Measurements from ENCODE around the gene CTNND2.

CTNND2 gene

DNA sequence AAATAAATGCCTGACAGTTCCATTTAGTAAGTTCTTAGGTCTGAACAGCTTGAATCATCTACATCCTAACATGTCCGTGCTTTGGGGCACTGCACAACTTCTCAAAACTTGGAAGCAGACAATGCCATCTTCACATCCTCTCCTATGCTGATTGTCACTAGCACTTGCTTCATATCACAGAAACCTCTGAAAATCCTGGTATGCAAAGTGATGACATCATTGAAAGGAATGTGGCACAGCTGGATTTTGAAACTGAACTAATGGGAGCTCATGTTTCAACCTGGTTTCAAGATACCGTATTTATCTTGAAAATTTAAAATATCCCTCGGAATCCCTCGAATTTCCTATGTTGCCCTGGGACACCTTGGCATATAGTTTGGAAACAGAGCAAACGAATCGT lies 653.0 kb downstream of the CTNND2 start:
- peak; percentile 8 for DNase-seq (ENCODE audit: low read depth)

DNA sequence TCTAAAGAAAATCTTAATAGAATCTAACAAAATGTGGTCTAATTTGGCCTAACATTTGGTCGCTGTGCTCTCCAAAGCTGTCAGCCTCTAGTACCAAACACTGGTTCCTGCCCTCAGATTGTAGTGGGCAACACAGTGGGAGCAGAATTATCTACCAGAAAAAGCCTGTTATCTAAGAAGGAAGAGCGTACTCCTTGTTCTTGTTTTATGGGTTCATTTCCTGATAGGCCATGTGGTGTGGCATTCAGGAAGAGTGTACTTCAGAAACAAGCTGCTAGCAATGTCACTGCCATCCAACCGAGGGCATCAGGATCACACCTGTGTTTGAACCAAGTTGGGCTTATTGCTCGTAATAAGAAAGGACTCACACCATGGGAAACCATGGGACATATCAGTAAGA lies 655.3 kb downstream of the CTNND2 start:
- DNase-seq (ENCODE audit: low read depth) = no peak

DNA sequence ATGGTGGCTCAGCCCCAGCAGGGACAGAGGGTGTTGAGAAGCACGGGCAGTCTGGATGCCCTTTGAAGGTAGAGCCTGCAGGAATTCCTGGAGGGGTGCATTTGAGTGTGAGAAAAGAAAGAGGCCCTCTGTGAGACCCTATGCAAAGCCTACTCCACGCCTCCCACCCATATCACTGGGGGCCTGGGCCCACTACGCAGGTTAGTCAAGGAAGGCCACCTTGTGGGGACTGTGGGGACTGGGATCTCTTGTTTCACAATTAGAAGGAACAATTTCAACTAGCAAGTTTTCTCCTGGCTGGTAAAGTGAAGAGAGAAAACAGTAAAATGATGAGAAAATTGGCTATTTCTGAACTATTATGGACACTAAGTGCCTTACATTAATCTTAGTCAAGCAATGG lies 657.0 kb downstream of the CTNND2 start:
- no peak for DNase-seq (ENCODE audit: low read depth)

DNA sequence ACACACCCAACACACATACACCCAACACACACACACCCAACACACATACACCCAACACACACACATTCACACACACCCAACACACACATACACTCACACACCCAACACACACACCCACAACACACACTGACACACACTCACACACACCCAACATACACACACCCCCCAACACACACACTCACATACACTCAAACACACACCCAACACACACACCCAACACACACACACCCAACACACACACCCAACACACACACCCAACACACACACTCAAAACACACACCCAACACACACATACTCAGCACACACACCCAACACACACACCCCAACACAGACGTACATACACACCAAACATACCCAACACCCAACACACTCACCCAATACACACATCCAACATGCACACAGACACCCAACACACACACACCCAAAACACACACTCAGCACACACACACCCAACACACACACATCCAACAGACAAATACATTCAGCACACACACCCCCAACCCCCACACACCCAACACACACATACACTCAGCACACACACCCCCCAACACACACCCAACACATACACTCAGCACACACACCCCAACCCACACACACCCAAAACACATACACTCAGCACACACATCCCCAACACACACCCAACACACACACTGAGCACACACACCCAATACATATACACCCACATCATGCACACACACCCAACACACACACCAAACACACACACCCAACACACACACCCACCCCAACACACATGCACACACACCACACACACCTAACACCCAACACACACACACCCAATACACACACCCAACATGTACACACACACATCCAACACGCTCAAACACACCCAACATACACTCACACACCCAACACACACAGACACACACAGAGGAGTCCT lies 663.7 kb downstream of the CTNND2 start:
- no peak for DNase-seq (ENCODE audit: low read depth)

DNA sequence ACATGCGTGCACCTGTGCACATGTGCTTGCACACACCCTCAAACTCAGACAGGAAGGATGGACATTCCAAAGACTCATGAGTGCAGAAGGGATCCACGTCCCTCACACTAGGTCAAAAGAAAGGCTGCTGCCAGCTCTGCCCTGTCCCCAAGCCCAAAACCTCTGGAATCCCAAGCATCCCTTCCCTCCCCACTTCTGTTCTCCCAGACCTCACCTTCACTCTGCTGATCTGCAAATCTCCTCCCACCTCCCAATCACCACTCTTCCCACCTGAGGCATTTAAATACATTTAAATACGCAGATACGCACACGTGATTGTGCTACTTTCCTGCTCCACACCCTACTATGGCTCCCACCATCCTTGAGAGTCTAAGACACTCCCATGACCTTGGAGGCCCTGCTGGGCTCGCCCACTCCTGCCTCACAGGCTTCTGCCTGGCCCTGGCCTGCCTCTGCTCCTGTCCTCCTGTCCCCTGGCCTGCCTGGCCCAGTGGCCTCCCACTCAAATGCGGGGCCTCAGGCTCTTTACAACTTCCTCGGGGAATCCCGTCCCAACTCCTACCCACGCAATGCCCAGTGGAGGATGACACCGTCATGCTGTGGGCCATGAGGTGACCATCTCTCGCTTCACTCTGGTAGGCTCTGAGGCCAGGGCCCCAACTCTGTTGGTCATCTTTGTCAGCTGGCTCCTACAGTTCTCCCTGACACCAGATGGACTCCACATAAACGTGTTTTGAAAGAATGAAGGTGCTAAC lies 664.8 kb downstream of the CTNND2 start:
- no peak for DNase-seq (ENCODE audit: low read depth)

DNA sequence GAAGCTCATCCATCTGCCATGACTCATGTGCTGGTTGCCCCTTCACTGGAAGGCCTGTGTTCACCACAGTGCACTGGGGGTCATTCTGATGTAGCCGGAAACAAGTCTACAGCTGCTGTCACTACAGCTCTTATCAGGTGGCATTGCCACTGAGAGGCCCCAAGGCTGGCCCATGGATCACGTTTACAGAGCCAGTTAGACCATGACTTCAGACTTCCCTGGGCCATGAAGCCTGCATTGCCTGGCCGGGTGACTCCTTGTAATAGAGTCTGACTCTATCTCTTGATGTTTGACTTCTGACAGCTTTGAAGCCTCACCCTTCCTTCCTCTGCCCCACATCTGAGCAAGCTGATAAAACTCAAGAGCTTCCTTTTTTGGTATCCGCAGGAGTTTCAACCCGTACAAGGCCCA lies 669.7 kb downstream of the CTNND2 start:
- no peak for DNase-seq (ENCODE audit: low read depth)

DNA sequence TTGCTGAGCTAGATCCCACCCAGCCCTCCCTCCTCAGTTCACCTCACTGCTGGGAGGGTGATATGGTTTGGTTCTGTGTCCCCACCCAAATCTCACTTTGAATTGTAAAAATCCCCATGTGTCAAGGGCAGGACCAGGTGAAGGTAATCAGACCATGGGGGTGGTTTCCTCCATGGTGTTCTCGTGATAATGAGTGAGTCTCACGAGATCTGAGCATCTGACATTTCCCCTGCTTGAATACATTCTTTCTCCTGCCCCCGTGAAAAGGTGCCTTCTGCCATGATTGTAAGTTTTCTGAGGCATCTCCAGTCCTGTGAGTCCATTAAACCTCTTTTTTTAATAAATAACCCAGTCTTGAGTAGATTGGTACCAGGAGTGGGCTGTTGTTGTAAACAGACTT lies 673.4 kb downstream of the CTNND2 start:
- DNase-seq (ENCODE audit: low read depth) = no peak

DNA sequence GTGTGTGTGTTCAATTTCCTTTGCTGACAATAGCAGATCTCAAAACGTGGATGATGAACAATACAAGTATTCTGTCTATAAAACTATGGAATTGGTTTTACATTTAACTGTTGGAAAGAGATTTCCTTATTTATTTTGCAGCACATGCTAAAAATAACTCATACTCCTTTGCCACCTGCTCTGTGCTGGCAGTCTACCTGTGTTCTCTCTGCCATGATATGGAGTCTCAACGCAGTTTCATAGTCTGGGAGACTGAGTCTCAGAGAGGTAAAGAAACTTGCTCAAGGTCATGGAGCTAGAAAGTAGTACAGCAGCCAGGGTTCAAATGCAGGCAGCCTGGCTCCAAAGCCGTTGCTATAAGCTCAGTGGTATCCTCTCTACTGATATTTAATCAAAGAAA lies 677.2 kb downstream of the CTNND2 start:
- DNase-seq (ENCODE audit: low read depth) = no peak

DNA sequence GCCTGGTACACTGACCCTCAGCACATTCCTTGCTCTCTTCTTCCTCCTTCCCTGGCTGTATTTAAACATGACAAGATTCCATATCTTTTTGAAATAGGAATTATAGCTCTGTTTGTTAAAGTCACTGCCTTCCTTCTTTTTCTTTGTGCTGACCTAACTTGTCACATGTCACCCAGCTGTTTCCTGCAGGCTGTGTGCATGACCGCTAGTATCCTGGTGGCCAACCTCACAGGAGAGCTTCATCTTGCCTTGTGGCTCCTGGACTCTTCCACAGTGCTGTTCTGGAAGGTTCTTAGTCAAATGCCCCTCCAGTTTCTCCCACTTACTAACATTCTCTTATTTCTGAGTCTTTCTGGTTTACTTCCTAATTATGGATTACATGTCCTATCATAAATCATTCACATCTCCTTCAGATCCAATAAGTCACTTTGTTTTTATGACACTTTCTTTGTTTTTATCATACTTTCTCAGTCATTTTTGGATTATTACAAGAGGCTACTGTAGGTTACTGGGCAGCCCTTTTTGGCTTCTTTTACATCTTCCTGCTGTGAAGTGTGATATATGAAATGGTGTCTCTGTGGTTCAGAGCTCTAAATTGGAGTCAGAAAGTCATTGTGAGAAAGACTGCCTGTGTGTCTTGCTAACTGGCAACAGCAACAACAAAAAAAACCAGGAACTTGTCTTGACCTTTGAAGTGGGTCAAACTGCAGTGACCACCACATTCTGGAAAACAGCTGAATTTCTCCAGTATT lies 679.6 kb downstream of the CTNND2 start:
- DNase-seq (ENCODE audit: low read depth) = no peak

DNA sequence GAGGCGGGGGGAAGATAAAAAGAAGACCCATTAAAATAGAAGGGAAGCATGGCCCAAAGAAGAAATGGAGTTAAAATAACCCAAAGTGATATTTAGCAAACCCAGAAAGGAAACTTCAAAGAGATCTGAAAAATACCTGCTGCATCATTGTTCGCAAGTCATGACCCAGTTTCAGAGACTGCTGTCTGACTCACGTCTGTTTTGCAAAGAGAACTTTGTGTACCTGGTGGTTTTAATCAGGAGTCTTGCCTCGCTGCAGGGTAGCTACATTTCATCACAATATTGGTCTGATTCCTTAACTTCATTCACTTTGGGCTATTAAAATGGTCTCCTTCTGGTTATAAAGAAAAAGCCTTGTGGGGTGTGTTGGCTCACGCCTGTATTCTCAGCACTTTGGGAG lies 682.1 kb downstream of the CTNND2 start:
- no peak for DNase-seq (ENCODE audit: low read depth)

DNA sequence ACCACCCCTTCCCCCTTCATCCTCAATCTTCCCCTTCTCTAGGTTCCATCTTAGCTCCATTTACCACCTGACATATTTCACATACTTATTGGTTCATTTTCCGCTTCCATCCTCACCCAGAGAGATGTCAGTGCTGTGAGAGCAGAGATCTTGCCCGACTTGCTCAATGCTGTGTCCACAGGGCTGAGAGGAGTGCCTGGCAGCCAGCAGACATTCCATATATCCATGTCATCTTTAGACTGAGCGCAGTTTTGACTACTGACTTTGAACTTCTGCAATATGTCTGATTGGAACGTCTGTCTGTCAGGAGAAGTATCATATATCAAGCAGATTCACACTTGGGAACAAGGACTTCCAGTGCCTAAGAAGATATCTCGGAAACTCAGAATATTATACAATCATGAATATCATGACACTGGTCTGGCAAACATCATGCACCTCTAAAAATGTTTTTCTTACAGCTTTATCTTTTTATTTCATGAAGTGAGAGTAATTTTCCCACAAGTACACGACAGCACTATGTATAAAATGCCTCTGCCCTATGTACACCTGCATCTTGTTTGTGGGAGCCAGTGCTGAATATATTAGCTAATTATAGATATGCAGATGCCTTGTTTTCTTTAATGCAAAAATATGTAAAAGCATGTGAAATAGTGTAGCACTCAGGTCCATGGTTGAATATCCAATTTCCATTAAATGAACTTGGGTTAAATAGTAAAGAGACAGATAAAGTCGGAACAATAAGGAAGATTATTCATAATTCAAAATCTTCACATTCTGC lies 689.2 kb downstream of the CTNND2 start:
- DNase-seq (ENCODE audit: low read depth) = no peak

DNA sequence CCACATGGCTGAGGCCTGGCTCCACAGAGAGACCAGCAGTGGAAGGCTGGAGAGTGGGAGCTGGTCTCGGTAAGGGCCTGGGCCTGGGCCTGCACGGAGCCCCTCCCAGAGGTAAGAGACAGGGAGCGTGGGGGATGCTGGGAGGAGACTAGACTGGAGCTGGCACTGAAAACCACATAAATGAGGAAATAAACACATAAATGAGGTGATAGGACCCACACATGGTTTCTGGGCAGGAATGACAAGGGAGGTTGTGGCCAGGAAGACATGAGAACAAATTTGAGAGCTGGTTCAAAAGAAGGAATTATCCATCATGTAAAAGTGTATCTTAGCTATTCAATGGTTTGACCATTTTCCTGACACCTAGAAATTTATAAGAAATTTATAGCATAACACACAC lies 691.5 kb downstream of the CTNND2 start:
- DNase-seq (ENCODE audit: low read depth) = no peak

DNA sequence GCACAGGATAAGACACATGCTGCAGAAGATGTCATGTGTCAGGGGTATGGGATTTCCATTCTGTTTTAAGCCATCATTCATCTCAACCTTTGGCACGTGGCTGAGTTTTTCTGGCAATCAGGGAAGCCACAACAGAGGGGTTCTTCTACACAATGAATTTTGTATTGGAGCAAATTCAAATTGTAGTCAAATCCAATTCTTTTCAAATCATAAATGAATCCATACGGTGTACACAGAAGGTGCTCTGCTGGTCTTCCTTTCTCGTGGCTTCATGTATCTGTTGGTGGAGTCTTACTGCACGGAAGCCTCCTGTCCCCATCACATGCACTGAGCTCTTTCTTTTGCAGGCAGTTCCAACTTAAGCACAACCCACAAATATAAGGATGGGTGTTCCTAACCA lies 706.5 kb downstream of the CTNND2 start:
- no peak for DNase-seq (ENCODE audit: low read depth)

DNA sequence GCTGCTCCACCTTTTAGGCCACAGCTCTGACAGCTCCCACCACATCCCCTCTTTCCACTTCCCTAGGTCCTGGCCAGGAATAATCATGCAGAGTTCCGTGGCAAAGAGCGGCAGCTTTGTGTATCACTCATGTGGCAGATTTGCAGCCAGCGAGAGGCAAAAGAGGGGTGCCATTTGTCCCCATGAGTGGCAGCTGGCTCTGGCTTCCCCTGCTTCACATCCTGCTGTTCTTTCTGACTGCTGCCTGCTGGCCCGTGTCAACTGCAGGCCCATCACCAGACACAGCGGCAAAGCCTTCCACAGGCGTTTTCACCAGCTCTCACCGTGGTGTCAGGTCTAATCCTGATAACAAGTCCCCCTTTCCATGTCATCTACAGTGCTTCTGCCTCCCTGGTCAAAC lies 712.6 kb downstream of the CTNND2 start:
- DNase-seq (ENCODE audit: low read depth) = no peak

DNA sequence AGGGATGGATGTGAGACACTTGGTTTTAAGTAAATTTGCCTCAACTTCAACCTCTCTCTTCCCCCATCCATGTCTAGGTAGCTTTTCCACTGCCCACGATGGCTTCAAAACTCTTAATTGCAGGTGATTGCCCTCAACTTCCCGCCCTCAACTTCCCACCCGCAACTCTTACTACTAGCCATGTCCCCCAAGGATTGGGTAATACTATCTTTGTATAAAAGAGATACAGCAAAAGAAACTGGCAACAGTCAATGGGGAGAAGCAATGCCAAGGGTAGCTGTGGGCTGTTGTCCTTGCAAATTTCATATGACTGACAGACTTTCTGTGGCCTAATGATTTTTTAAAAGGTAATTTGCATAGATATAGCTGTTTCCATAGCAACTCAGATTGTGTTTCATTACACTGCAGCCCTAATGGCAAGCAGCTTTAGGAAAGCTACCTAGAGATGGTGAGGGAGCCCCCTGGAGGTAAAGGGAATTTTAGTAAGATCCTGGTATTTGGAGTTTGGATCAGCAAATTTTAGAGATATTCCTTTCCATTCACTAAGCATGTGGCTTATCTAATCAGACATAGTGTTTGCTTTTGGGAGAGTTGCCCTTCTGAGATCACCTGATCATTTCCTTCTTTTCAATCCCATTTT lies 721.7 kb downstream of the CTNND2 start:
- DNase-seq (ENCODE audit: low read depth) = peak; percentile 59

DNA sequence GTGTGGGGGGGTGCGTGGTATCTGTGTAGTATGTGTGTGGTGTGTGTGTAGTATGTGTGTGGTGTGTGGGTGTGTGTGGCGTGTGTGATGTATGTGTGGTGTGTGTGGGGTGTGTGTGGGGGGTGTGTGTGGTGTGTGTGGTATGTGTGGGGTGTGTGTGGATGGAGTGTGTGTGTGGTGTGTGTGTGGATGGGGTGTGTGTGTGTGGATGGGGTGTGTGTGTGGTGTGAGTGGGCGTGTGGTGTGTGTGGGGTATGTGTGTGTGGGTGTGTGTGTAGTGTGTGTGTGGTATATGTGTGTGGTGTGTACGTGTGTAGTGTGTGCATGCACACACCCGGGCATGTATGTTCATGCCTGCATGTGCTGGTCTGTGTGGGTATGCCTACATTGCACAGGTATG lies 722.3 kb downstream of the CTNND2 start:
- no peak for DNase-seq (ENCODE audit: low read depth)

DNA sequence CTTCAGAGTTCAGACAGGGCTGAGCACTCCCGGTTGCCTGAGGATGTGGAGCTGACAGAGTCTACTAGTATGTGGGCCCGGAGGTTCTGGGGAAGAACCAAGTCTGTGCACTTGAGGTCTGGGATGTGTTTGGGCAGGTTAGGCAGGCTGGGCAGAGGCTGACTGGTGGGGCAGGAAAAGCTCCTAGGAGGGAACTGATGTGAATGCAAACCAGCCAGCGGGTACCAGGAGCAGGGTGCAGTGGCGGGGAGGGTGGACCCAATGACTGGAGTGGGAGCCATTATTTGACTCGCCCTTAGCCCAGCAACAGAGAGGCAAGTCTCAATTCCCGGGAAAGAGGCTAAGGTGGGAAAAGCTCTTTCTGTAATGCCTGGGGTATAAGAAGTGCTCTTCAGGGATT lies 723.4 kb downstream of the CTNND2 start:
- no peak for DNase-seq (ENCODE audit: low read depth)

DNA sequence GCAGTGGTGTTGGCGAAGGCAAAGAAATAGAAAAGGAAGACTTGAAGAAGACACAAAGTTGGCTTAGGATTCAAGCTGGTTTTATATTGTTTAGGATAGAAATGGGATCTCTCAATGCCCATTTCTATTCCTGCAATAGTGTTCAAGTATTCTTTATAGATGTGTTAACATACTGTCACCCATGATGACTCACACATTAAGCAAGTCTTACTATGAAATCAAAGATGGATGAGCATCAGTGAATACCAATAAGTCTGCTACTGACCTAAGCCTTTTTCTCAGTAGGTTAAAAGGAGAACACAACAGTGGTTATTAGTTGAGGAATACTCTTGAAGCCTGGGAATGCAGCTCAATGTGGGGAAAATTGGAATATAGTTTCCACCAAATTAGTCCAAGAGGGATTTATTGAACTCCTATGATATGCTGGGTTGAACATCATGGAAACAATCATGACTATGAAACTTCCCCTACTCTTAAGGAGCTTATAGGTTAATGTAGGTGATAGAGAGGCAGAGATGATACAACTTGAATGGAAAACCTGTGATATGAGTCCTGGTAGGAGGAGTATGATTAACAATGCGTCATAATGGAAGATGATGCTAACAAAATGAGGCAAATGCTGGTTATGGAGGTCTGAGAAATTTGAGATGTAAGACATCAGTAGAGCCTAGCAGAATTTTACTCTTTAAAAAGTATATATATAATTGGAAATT lies 726.1 kb downstream of the CTNND2 start:
- no peak for DNase-seq (ENCODE audit: low read depth)

DNA sequence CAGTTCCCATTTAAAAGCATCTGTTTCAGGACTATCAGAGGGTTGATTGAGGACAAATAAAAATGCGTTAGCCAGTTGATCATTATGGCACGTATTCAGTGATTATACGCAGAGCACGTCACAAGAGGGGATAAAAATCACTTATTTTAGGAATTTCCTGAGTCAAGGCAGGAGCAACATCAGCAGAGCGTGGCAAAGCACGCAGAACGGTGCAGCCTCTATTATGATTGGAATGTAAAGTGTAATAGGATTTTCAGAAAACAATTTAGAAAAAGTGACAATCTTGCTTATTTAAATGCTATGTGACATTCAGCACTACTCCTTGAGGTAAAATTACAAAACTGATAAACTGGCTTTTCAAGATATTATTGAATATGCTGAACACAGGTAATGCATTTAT lies 729.7 kb downstream of the CTNND2 start:
- peak; percentile 6 for DNase-seq (ENCODE audit: low read depth)

DNA sequence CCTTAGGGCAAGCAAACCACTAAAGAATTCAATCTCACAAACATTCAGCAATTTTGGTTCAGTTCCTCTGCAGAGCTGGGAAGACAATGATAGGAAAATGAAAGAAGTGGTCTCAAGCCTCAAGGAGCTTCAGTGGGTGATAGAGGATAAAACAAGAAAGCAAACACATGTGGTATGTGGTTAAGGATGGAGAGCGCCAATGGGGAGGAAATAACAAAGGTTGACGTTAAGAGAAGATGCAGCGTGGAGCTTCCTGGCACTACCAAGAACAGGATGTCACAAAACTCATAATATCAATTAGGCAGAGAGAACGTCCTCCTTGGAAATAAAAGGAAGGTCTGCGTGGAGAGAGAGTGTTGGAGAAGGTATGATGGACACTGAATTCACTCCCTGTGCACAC lies 731.8 kb downstream of the CTNND2 start:
- no peak for DNase-seq (ENCODE audit: low read depth)

DNA sequence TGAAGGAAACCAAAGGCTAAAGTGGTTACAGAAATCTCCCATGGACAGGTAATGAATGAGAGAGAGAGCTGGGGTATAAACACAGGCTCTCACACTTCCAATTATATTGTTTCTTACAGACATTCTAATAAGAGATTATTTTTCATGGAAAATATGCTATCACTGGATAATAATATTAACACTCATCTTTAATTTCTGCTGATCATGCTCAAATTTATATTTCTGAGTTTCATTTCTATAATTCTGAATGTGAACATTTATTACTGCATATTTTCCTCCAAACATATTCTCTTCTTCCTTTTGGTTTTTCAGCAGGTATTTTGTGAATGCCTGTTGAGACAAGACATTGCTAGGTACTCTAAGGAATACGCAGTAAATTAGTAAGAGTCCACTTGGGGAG lies 733.0 kb downstream of the CTNND2 start:
- no peak for DNase-seq (ENCODE audit: low read depth)

Measured in EH (cell line).